Cerebellar nuclear complex (tissue), 1 donor: ENCODE measurements around the gene RSAD2.
"Not testable (repeated sequence)": the region's sequence is repeated elsewhere in the genome, so short reads cannot be mapped to it uniquely, and the experiment has no call there.

ENCODE experiments used
- DNase-seq, 2 experiments: peaks; one replicate each; lab custom pipeline; 2025; lab: John Stamatoyannopoulos, UW

Gene RSAD2

DNA sequence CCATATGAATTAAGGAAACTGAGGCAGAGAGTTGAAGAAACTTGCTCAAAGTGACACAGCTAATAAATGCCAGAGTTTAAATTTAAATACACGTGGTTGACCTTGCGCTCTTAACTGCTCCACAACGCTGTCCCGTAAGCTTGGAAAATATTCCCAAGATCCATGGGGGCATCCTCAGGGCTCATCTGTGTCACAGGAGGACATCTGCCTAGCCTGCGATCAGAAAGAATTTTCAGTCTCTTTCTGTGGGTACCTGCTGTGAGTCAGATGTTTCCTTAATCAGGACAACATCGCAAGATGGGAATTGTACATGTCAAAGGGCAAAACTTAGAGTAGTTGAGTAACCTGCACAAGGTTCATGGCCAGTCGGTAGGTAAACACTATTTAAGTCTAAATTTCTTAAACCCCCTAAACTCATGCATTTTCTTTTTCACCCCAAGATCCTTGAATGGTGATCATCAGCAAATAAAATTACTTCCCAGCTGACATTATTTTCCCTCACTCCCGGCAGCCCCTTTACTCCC is 13.3 kb upstream of the RSAD2 start:
- no peak for DNase-seq

GRCh38 chr2:6864923-6865345 is 12.6 kb upstream of the RSAD2 start:
- no peak for DNase-seq

DNA sequence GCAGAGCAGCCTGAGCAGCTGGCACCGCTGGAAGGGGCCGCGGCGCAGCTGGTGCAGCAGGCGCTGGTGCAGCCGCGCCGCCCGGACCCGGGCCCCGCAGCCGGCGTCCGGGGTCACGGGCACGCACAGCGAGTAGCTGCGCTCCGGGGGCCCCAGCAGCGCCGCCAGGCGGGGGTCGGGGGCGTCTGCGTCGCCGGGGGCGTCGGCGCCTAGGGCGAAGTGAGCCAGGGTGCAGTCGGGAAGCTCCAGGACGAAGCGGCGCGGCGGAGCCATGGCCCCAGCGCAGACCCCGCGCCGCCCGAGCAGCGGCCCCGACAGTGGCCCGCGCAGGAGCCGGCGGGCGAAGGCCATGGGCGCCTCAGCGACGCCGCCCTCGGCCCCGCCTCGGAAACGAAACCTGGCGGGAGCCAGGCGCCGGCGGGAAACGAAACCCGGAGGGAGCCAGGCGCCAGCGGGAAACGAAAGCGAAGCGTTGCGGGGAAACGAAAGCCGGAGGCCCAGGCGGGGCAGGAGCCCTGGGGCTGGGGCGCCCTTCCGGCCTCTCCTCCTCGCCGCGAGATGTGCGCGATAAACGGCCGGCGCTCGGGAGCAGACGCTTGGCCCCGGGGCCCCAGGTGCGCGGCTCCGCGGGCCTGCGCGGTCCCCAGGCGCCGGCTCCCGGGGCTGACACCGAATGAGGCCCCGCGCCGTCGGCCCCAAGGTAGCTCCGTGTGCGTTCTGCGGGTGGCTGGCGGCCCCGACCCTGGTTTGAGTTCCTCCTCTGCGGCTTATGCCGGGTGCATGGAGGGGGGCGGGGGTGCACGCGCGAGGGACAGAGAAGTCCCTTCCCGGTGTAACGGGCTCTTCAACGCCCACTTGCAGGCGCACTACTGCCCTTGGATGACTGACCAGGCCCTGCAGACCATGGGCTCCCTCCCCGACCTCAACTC is 12.0 kb upstream of the RSAD2 start, which contains the start of gene CMPK2:
TSS of gene CMPK2 (minus strand) at position 562 of the 929 bp plus-strand sequence. CDS start at position 351, 211 bp downstream.
- DNase-seq, result no peak

GRCh38 chr2:6866275-6866671 is 11.3 kb upstream of the RSAD2 start:
- DNase-seq, result no peak

DNA sequence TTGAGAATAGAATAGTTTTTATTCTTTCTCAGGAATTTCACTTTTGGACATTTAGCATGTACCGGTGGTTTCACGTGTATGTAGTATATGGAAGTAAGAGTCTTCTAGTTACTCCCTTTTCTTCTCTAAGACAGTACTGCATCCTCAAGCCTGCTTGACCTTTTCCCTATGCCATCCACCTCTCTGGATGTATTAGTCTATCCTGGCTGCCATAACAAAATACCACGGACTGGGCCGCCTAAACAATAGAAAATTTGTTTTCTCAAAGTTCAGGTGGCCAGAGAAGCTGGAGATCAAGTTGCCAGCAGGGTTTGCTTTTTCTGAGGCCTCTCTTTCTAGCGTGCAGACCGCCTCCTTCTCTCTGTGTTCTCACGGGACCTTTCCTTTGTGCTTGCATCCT is 10.6 kb upstream of the RSAD2 start:
- DNase-seq, result no peak

- DNase-seq, result no peak
Observed at GRCh38 chr2:6872394-6872793, 5.2 kb upstream of the RSAD2 start.

GRCh38 chr2:6874032-6874431 is 3.5 kb upstream of the RSAD2 start:
- no peak for DNase-seq

DNA sequence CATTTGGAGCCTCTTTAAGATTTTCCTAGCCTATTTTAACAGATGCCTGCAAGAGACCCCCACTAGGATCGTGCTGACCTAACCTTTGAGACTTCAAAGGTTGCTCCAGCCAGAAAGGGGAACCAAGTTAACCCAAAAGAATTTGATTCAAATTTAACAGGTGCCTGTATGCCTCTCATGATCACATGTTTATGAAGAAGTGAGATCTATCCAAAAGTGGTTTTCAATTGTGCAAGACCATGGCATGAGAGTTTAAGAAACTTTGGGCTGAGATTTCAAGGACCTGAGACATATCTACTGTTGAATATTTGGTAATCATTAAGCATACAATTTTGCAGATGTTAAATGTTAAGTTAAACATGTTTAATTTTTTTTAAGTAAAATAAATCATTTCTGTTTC is 1.3 kb upstream of the RSAD2 start:
- no peak for DNase-seq

- no peak for DNase-seq
Observed at GRCh38 chr2:6878549-6878948, 972 bp downstream of the RSAD2 start.

GRCh38 chr2:6879011-6879410 is 1.4 kb downstream of the RSAD2 start:
- DNase-seq, result no peak

DNA sequence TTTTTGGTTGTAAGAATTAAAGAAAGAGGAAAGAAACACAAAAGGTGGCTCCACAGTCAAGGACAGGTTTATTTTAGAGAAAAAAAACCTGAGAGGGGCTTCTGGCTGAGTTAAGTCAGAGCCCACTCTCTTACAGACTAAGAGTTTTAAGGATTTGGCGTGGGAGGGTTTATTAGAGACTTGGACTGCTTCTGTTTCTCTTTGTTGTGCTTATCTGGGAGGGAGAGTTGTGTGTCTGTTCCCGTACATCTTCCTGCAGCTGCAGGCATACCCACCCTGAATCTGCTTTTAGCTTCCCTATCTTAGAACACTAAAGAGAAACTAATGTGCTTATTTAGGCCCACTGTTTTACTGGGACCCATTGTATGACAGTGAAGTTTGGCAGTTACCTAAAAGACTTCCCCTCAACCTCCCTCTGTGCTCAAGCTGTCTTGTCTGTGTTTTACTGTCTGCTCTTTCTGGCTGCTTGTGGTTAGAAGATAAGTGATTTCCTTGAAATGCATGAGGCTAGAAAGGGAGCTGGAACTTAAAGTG is 2.7 kb downstream of the RSAD2 start:
- no peak for DNase-seq

- DNase-seq, result no peak
Observed at GRCh38 chr2:6881046-6881445, 3.5 kb downstream of the RSAD2 start.

DNA sequence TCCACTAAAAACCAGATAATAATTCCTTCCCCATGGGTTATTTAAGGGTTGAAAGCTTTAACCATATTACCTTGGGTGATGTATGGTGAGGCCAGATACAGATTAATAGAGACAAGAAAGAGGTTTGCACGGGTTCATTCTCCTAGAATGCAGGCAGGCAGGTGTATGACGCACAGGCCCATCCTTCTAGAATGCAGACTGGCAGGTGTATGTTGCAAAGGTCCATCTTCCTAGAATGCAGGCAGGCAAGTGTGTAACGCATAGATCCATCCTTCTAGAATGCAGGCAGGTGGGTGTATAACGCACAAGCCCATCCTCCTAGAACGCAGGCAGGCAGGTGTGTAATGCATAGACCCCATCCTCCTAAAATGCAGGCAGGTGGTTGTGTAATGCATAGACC is 3.9 kb downstream of the RSAD2 start:
- DNase-seq, result no peak

DNA sequence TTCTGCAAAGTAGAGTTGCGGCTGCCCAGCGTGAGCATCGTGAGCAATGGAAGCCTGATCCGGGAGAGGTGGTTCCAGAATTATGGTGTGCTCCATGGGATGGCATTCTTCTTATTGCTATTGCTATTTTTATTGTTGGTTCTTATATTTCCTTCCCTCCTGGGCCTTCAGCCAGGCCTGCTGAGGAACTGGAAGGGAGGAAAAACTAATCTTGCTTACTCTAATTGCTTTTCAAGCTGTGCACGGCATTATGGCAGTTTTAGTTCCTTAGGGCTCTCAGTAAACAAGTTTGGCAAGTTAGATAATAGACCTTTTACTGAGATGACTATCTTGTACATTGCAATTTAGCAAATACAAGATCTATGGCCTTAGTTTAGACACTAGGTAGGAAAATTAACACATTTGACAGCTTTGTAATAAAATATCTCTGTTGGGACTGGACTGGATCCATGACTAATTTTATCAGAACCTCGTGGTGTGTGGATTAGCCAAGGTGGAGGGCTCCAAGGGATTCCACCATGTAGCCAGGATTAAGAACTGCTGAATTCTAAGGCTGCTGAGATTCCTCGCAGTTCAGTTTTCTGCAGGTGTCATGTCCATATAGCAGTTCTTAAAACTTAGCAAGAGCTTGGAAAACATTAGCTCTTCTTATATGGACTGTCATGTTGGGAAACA is 6.0 kb downstream of the RSAD2 start:
- no peak for DNase-seq

GRCh38 chr2:6885551-6885950 is 8.0 kb downstream of the RSAD2 start:
- DNase-seq, result no peak

- no peak for DNase-seq
Observed at GRCh38 chr2:6885968-6886367, 8.4 kb downstream of the RSAD2 start.

DNA sequence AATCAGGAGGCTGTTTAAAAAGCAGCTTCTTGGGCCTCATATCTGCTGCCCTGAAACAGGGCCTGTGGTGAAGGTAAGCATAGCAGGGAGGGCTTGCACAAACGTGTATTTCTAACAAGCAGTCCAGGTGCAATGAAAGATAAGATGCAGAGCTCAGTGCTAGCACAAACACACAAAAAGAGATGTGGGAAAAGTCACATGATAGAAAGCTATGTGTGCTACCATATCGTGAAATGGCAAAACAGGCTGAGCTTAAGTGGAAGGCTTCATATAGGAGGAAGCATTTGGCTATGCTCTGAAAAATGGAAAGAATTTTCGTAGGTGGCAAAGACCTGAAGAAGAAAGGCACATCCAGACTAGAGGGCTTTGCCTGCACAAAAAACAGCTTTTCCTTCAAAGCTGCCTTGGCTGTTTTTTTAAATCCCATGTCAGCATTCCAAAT is 10.2 kb downstream of the RSAD2 start:
- no peak for DNase-seq

- DNase-seq, result no peak
Observed at GRCh38 chr2:6888724-6889123, 11.1 kb downstream of the RSAD2 start.

- no peak for DNase-seq
Observed at GRCh38 chr2:6893876-6894482, 16.4 kb downstream of the RSAD2 start.

- peak in 1 of 2 experiments; percentile 25 for DNase-seq
Observed at GRCh38 chr2:6896930-6897759, 19.6 kb downstream of the RSAD2 start.

DNA sequence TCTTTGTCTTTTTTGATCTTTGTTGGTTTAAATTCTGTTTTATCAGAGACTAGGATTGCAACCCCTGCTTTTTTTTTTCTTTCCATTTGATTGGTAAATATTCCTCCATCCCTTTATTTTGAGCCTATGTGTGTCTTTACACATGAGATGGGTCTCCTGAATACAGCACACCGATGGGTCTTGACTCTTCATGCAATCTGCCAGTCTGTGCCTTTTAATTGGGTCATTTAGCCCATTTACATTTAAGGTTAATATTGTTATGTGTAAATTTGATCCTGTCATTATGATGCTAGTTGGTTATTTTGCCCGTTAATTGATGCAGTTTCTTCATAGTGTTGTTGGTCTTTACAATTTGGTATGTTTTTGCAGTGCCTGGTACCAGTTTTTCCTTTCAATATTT is 25.0 kb downstream of the RSAD2 start:
- not testable (repeated sequence) for DNase-seq
